GM23248 (cell line): Measurements from ENCODE around the gene RIMBP3C.
"Not testable (repeated sequence)": the region's sequence is repeated elsewhere in the genome, so short reads cannot be mapped to it uniquely, and the experiment has no call there.

Source experiments
- EZH2 ChIP-seq: fragments of 200-600 bp; sonication (generic); IDR thresholded peaks from 2 replicates; pipeline ENCODE4 v1.6.1; 2018; ENCODE audit warnings: antibody characterized with exemption, mild to moderate bottlenecking; ENCODE audit not compliant: insufficient read depth, poor library complexity, severe bottlenecking
- EZH2phosphoT487 ChIP-seq: fragments of 200-600 bp; sonication (generic); IDR thresholded peaks from 2 replicates; pipeline ENCODE4 v1.6.1; 2018; ENCODE audit warnings: antibody characterized with exemption, moderate library complexity, mild to moderate bottlenecking, low read depth; ENCODE audit not compliant: insufficient read depth

- not testable (repeated sequence) for TF ChIP-seq EZH2phosphoT487, EZH2
Observed at GRCh38 chr22:21515234-21515633, 36.0 kb downstream of the RIMBP3C start.
